HG03571 (cell line): Measurements from ENCODE around the gene FASTK.

Experiments used
- ATAC-seq: cut with Tn5 transposase; IDR thresholded peaks from one replicate; pipeline ENCODE4 v1.9.1; 2021; ENCODE audit not compliant: unreplicated experiment

The FASTK gene

DNA sequence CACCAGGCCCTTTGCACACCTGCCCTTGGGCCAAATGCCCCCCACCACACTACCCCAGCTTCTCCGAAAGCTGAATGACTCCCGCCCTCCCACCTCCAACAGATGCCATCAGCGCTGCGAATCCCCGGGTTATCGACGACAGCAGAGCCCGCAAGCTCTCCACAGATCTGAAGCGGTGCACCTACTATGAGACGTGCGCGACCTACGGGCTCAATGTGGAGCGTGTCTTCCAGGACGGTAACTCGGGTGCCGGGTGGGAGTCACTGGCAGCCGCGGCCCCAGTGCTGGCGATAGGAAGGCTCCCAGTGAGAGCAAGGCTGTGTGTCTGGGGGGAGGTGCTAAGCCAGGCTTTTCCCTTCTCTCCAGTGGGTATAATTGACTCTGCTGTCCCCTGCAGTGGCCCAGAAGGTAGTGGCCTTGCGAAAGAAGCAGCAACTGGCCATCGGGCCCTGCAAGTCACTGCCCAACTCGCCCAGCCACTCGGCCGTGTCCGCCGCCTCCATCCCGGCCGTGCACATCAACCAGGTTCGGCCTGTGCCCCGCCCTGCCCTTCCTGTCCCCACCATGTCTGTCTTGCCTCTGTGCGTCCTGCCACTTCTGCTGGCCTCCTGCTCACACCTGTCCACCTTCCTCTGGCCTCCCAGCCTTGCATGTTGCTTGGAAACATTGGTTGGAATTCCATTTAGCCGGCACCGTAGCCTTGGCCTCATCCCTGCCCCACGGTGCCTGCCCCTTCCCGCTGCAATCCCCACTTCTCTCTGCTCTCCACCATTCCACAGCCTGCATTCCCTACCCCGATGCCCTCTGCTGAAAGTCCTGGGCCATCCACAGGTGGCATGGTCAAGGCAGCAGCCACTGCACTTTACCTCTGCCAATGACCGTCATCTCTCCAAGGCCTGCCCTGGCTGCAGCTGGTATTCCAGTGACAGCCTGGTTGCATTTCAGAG lies 37.8 kb upstream of the FASTK start:
- no peak for ATAC-seq

DNA sequence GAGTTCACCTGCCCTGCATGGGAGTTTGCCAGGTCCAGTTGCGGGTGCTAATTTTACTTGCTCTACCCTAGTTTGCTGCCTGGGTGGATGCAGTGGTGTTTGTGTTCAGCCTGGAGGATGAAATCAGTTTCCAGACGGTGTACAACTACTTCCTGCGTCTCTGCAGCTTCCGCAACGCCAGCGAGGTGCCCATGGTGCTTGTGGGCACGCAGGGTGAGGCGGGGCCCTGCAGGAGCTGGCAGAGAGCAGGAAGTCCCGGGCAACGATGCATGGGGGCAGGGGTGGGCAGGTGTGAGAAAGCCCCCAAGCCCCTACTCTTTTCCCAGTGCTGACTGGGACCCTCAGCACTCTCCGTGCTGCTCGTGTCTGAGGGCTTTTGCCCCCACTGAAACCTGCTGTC lies 37.0 kb upstream of the FASTK start:
- ATAC-seq: no peak

DNA sequence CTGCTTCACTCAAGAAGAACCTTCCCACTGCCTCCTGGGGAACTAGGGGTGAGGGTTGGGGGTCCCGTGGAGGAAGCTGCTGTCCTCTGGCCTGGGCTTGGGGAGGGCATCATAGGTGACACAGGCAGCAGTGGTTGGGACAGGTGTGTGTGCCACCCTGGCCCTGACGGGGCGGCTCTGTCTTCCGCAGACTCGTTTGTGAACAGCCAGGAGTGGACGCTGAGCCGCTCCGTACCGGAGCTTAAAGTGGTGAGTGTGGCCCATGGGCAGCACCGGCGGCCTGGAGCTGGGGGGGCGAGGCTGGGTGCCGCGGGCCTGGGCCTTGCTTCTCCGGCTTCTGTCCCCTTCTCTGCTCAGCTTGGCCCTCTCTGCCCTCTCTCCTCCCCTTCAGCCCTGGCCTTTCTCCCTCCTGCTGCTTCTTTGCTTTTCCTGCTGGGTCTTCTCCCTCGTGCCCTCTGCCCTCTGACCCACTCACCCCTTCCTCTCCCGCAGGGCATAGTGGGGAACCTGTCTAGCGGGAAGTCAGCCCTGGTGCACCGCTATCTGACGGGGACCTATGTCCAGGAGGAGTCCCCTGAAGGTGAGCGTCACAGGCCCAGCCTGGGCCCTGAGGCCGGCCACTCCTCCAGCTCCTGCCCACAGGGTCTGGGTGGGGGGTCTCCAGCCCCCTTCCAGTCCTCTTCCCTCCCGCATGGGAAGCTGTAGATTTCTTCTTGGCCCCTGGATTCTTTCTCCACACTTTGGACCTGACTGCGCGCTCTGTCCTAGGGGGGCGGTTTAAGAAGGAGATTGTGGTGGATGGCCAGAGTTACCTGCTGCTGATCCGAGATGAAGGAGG lies 36.2 kb upstream of the FASTK start:
- ATAC-seq: no peak

- no peak for ATAC-seq
Measured at GRCh38 chr7:151115836-151116418, 35.3 kb upstream of the FASTK start.

- ATAC-seq: no peak
Measured at GRCh38 chr7:151115121-151115835, 34.7 kb upstream of the FASTK start.

DNA sequence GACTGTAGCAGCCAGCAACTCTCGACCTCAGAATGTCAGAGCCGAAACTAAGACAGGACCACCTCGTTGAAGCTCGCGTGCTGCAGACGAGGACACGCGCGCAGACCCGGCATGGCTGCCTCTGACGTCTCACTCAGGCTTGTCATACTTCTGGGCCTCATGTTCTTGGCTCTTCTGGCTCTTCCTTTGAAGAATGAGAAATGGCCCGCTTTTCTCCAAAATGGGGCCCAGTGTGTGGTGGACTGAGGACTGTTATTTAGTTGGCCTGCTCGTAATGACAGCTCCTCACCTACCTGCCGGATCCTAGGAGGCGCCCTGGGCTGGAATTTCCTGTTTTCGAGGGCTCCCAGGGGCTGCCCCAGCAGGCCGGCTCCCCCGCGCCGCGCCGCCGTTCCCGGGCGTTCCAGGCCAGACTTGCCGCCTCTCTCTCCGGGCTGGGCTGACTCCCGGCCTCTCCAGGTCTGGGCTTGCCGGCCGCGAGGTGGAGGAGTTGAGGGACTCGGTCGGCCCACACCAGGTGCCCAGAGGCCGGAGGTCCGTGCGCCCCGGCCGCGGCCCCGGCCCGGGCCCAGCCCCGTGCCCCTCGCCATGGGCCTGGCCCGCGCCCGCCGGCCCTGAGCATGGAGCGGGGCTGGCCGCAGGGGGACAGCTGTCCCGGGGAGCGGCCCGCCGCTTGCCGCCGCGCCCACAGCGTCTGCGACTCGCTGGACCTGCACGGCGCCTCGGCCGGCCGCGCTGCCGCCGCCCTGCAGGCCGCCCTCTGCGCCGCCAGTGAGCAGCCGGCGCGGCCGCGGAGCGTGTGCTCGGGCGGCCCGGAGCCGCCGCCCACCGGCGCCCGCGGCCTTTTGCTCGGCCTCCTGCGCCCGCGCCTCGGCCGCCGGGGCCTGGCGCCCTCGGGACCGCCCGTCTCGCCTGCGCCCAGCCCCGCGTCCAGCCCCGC lies 33.8 kb upstream of the FASTK start:
- no peak for ATAC-seq

DNA sequence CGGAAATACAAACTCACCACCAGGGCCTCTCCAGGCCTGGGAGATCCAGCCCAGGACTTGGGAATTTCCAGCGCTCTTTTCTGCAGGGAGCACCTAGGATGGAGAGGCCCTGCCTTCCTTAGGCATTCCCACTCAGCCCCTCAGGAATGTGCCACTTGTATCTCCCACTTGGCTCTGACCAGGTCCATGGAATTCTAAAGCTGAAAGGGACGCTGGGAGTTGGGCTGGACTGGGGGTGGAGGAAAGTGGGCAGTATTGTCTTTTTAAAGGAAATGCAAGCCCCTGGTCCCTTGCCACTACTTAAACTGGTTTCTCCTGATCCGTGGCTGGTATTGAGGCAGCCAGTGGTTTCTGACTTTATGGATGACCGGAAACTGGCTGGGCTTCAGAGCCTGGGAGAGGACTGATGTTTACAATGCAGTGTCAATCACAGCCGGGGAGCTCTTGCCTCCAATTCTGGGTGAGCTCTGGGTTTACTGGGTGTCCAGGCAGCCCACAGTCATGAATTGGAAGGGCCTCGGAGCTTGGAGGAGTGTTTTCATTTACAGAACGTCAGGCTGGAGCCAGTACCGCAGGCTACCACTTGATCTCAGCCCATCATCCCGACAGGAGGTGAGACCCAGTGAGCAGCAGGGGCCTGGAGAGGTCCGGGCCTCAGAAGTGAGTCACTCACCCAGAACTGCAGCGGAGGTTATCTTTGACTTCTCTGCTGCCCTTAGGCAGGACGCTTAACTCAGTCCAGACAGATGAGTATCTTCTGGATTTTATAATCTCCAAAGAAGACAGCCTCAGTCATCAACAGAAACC lies 32.9 kb upstream of the FASTK start:
- no peak for ATAC-seq

- ATAC-seq: peak; percentile 69
Measured at GRCh38 chr7:151110941-151111645, 30.5 kb upstream of the FASTK start.

GRCh38 chr7:151110236-151110940 lies 29.8 kb upstream of the FASTK start:
- ATAC-seq: no peak

DNA sequence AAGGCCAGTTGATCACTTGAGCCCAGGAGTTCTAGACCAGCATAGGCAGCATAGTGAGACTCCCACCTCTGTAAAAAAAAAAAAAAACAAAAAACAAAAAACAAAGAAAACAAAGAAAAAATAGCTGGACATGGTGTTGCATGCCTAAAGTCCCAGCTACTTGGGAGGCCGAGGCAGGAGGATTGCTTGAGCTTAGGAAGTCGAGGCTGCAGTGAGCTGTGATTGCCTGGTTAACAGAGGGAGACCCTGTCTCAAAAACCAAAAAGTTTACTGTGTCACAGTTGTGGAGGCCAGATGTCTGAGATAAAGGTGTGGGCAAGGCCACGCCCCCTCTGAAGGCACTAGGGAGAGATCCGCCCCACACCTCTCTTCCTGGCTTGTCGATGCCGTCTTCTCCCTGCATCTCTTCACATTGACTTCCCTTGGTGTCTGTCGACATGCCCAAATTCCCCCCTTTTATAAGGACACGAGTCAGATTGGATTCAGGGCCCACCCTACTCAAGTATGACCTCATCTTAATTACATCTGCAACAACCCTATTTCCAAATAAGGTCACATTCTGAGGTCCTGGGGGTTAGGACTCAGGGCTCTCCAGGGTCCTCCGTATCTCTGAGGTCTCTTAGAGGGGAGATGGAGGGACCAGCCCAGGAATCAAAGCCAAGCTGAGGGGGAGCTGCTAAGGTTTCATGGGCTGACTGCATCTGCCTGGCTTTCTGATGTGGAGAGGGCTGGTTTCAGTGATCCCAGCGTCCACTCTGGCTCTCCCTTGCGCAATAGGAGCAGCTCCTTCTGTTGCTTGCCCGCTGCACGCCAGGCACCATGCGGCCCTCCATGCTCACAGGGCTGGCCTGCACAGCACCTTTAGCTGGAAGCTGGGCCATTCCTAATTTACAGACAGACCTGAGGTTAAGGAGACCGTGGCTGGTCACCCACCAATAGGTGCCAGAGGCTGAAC lies 28.8 kb upstream of the FASTK start:
- ATAC-seq: no peak

DNA sequence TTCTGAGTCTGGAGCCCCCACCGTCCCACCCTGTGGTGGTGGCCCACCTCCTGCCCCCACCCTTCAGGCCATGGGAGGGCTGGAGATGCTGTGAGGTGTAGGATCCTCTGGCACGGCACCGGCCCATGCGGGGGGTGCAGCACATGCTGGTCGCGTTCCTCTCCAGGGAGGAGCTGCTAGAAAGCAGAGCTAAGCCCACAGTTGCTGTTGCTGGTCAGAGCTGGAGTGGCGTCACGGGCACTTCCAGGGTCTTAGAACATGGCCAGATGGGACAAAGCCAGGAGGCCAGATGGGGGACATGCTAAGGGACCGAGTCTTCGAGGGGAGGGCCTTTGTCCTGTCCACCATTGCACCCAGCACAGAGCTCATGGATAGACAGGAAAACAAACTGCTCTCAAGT lies 27.3 kb upstream of the FASTK start:
- no peak for ATAC-seq

DNA sequence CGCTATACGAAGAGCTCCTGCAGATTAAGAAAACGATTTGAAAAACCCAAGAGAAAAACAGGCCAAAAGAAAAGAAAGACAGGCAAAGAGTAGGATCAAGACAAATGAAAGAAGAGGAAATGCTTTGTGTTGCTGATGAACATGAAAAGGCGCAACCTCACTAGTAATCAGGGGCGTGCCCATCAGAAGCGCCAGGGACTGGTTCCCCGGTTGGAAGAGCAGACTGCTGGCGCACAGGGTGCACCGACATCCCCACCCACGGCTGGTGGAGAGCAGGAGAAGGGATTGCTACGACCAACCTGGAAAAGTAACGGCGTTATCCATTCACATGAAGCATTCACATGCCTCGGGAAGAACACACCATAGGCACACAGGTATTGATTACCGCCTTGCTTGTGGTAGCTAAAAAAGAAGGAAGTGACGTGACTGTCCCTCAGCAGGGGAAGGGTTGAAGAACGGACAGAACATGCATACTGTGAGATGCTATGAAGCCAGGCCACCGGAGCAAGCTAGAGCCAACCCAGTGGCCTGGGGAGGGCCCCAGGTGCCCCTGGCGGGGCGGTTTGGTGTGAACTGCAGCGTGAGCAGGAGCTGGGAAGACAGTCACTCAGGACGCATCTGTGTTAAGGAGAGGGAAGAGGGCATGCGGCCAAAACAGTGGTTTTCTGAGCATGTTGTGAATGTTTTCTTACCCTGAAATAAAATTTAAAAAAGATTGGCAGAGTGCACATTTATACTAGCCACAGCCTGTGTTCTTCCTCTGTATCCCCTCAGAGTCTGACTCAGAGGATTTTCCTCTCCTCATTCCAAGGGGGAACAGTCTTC lies 24.0 kb upstream of the FASTK start:
- ATAC-seq: no peak

- no peak for ATAC-seq
Measured at GRCh38 chr7:151103973-151104372, 23.4 kb upstream of the FASTK start.

- no peak for ATAC-seq
Measured at GRCh38 chr7:151102991-151103390, 22.4 kb upstream of the FASTK start.

GRCh38 chr7:151101621-151102396 lies 21.2 kb upstream of the FASTK start:
- no peak for ATAC-seq
